Muscle layer of duodenum (tissue), 2 donors: ENCODE data around the gene ACTN2.

ENCODE experiments used
- H3K27ac ChIP-seq: one replicate; pipeline ENCODE4 v1.7.0; 2013; ENCODE audit warnings: mild to moderate bottlenecking, low read length
- H3K27me3 ChIP-seq: one replicate; pipeline ENCODE4 v1.7.0; 2013; ENCODE audit warnings: low read depth, mild to moderate bottlenecking, control low read depth, low read length
- H3K36me3 ChIP-seq, 2 donors: one replicate each; pipeline ENCODE4 v1.7.0; 2013; ENCODE audit warnings: low read length in 2 of 2, control low read depth in 1 of 2, mild to moderate bottlenecking in 1 of 2; ENCODE audit not compliant: insufficient read depth in 2 of 2, control insufficient read depth in 1 of 2
- H3K4me1 ChIP-seq, 2 donors: one replicate each; pipeline ENCODE4 v1.7.0; 2013; ENCODE audit warnings: low read length in 2 of 2, mild to moderate bottlenecking in 2 of 2, control low read depth in 1 of 2, moderate library complexity in 1 of 2; ENCODE audit not compliant: insufficient read depth in 2 of 2, control insufficient read depth in 1 of 2
- H3K4me3 ChIP-seq, 2 donors: one replicate each; pipeline ENCODE4 v1.7.0; 2013; ENCODE audit warnings: low read length in 2 of 2, low read depth in 1 of 2, mild to moderate bottlenecking in 1 of 2
- H3K9me3 ChIP-seq, 2 donors: one replicate each; pipeline ENCODE4 v1.7.0; 2013; ENCODE audit warnings: low read length in 2 of 2, control low read depth in 1 of 2, mild to moderate bottlenecking in 1 of 2; ENCODE audit not compliant: control insufficient read depth in 1 of 2
- donor health status: healthy.

The ACTN2 gene

DNA sequence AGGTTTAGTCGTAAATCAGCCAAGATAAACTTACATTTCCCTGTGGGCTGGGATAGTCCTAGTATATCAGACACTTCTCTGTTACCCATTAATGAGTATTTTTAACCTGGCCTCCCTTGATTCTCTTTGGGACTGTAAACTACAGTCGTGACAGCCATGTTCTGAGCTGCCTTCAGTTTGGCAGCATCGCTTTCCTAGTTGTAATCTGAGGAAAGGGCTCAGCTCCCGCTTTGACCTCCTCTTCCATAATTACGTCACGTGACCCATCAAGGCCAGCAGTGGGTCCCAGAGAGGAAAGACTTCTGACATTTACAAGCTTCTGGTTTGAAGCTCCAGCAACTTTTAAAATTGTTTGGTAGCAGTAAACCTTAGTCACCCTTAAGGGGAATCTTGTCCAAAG lies 74.2 kb downstream of the ACTN2 start:
- H3K36me3 ChIP-seq: no peaks in the 10 kb centered on the region
- H3K4me3 ChIP-seq: no peak overlapping the region
- H3K27ac ChIP-seq: no peak overlapping the region
- H3K4me1 ChIP-seq: no peaks in the 10 kb centered on the region
- H3K27me3 ChIP-seq: no peaks in the 10 kb centered on the region
- H3K9me3 ChIP-seq: no peaks in the 10 kb centered on the region

DNA sequence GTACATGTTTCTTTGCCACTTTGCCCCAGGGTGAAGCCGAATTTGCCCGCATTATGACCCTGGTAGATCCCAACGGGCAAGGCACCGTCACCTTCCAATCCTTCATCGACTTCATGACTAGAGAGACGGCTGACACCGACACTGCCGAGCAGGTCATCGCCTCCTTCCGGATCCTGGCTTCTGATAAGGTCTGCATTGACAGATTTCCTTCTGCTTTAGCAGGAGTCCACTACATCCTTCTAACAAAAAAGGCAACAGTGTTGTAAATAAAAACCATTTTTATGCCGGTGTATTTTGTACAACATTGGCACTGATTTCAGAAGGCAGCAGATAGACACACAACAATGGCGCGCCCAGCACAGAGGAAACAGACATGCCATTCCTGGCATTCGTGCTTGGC lies 74.7 kb downstream of the ACTN2 start:
- Histone ChIP-seq H3K36me3 (no peaks in the 10 kb centered on the region), H3K9me3 (no peaks in the 10 kb centered on the region), H3K27ac (no peak overlapping the region), H3K4me3 (no peak overlapping the region), H3K4me1 (no peaks in the 10 kb centered on the region), H3K27me3 (no peaks in the 10 kb centered on the region)

DNA sequence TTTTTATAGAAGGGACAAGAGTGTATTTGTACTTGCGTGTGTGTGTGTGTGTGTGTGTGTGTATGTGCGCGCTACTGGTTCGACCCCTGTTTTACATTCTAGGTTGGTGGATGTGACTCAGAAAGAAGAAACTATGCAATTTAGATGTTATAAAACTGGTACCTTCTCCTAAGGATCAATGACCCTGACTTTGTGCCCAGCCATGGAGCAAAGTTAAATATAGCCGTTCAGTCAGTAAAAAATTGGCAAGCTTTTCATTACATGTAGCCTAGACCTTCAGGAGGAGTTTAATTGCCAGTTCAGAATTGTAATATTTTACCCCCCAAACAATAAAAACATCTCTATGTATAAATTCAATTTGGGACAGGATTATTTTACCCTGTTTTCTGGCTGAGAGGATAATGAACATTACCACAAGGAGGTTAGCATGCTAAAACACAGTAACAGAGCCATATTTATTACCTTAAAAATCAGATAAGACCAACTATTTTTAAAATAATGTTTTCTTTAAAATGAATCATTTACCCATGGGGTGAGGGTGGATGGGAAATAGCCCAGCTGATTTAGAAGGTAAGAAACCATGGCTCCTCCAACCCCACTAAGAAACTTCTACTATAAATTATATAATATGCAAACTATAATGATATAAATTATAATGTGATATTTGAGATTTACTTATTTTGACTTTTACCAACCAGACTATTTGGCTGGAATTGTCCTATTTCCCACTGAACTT lies 75.3 kb downstream of the ACTN2 start:
- no peak overlapping the region for H3K27ac ChIP-seq
- no peaks in the 10 kb centered on the region for H3K36me3 ChIP-seq
- no peaks in the 10 kb centered on the region for H3K9me3 ChIP-seq
- no peaks in the 10 kb centered on the region for H3K27me3 ChIP-seq
- H3K4me3 ChIP-seq: no peak overlapping the region
- H3K4me1 ChIP-seq: no peaks in the 10 kb centered on the region

DNA sequence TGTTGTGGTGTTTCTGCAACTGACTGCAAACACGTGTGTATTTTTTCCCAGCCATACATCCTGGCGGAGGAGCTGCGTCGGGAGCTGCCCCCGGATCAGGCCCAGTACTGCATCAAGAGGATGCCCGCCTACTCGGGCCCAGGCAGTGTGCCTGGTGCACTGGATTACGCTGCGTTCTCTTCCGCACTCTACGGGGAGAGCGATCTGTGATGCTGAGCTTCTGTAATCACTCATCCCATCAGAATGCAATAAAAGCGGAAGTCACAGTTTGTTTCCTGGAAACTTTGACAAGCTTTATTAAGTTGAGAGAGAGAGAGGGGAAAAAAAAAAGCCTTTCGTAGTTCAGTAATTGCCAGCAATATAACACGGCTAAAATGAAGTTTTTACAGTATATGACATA lies 76.1 kb downstream of the ACTN2 start:
- no peaks in the 10 kb centered on the region for H3K27me3 ChIP-seq
- H3K4me3 ChIP-seq: no peak overlapping the region
- H3K36me3 ChIP-seq: no peaks in the 10 kb centered on the region
- H3K4me1 ChIP-seq: no peaks in the 10 kb centered on the region
- H3K9me3 ChIP-seq: no peaks in the 10 kb centered on the region
- H3K27ac ChIP-seq: no peak overlapping the region

DNA sequence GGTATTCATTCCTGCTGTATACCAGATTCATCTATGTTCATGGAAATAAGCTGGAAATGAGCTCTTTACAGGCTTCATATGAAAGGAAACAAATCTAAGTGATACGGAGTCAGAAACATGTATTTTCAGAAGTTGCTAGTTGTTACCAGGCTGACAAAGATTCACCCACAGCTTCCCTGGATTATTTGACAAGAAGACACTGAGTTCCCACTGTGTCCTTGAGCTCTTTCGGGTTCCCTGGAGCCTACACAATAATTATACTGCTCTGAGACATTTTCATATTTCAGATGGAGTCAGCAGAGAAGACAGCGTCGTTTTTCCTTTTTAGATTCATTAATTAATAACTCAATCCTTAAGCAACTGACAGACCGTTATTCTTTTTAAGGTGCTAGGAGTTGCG lies 79.5 kb downstream of the ACTN2 start:
- no peaks in the 10 kb centered on the region for H3K27me3 ChIP-seq
- H3K9me3 ChIP-seq: no peaks in the 10 kb centered on the region
- no peaks in the 10 kb centered on the region for H3K4me1 ChIP-seq
- no peak overlapping the region for H3K4me3 ChIP-seq
- no peaks in the 10 kb centered on the region for H3K36me3 ChIP-seq
- no peak overlapping the region for H3K27ac ChIP-seq

DNA sequence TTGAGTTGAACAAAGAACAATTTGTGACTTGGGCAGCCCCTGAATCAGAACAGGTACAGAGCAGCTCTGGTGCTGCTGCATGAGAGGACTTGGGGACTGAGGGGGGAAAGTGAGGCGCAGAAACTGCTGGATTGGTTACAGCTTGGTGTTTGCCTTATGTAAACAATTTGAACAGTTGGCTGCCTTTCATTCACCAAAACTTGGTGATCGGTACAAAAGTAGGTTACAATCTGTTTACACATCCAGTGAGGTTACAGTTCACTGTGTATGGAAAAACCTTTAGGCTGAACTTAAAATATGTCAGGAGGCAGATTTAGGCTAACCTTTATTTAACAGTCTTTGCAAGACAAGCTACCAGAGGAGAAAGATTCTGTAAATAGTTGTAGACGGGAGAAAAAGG lies 80.2 kb downstream of the ACTN2 start:
- Histone ChIP-seq H3K9me3 (no peaks in the 10 kb centered on the region), H3K36me3 (no peaks in the 10 kb centered on the region), H3K4me1 (no peaks in the 10 kb centered on the region), H3K27me3 (no peaks in the 10 kb centered on the region), H3K27ac (no peak overlapping the region), H3K4me3 (no peak overlapping the region)

DNA sequence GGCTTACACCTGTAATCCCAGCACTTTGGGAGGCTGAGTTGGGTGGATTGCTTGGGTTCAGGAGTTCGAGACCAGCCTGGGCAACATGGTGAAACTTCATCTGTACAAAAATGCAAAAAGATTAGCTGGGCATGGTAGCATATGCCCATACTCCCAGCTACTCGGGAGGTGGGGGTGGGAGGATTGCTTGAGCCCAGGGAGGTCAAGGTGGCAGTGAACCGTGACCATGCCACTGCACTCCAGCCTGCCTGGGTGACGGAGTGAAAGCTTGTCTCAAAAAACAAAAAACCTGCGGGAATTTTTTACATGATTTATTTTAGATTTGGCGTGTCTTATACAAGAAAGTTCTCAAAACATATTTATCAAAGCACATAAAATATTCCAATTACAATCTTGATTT lies 81.0 kb downstream of the ACTN2 start:
- no peaks in the 10 kb centered on the region for H3K27me3 ChIP-seq
- no peaks in the 10 kb centered on the region for H3K4me1 ChIP-seq
- H3K9me3 ChIP-seq: no peaks in the 10 kb centered on the region
- no peak overlapping the region for H3K27ac ChIP-seq
- no peak overlapping the region for H3K4me3 ChIP-seq
- no peaks in the 10 kb centered on the region for H3K36me3 ChIP-seq

DNA sequence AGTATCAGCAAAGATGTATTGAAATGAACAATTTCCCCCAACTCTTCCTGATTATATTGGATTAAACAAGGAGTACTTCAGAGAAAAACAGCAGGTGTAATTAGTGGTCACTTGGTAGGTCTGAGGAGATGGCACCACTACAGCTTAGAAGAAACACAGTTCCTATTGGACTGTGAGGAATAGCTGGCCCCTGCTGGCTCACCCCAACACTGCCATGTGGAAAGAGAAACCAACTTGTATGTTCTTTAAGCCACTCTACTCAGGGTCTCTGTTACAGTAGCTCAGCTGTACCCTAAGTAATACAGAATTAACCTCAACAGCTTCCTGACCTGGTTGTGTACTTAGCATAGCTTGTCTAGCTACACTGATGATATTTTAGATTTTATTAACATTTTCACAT lies 82.3 kb downstream of the ACTN2 start:
- H3K27ac ChIP-seq: no peak overlapping the region
- no peak overlapping the region for H3K4me3 ChIP-seq
- no peaks in the 10 kb centered on the region for H3K27me3 ChIP-seq
- H3K36me3 ChIP-seq: no peaks in the 10 kb centered on the region
- no peaks in the 10 kb centered on the region for H3K9me3 ChIP-seq
- H3K4me1 ChIP-seq: no peaks in the 10 kb centered on the region

DNA sequence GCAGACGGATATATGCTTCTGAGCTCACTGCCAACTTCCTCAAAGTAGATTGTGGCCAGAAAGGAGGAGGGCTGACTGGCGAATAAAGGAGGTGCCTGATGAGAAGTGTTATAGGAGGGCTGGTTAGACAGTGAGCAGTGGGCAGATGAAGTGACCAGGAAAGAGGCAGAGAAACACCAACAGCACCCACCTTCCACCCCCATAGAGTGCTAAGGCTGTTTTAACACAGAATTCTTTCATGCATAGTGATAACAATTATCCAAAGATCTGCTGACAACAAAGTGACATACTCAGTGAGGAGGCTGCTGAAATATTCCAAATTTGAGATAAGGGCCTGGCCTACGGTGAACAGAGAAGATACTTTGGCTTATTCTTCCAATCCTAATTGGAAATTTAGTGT lies 87.6 kb downstream of the ACTN2 start:
- Histone ChIP-seq H3K27me3 (no peaks in the 10 kb centered on the region), H3K27ac (no peak overlapping the region), H3K9me3 (no peaks in the 10 kb centered on the region), H3K36me3 (no peaks in the 10 kb centered on the region), H3K4me1 (no peaks in the 10 kb centered on the region), H3K4me3 (no peak overlapping the region)

DNA sequence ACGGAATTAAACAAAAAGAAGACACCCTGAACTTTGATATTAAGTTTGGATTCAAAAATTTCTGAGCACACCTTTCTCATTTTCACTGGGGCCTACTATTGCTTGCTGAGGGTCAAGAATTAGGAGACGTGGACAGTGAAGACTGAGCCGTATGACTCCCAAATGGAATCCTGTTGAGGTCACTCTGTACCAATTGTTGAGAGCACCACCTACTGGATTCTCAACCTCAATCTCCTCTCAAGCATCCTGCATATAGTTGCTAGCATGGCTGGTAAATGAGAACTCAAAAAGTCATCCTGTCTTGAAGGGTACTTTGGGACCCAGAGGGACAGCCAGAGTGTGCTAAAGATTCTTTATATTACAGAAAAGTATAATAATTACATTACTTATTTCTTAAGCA lies 88.6 kb downstream of the ACTN2 start:
- no peak overlapping the region for H3K4me3 ChIP-seq
- H3K27ac ChIP-seq: no peak overlapping the region

DNA sequence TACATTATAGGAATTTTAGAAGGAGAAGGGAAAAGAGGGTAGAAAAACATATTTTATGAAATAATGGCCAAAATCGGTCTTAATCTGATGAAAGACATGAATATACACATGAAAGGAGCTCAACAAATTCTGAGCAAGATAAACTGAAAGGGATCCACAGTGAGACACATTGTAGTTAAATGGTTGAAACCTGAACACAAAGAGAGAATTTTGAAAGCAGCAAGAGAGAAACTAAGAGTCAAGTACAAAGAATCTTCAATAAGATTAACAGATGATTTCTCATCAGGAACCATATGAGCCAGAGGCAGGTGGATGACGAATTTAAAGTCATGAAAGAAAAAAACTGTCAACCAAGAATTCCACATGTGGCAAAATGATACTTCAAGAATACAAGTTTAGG lies 93.0 kb downstream of the ACTN2 start:
- Histone ChIP-seq H3K36me3 (no peaks in the 10 kb centered on the region), H3K4me3 (no peak overlapping the region), H3K27me3 (no peaks in the 10 kb centered on the region), H3K9me3 (peaks cover 5 to 8% of the 10 kb centered on the region in 2 donors), H3K4me1 (no peaks in the 10 kb centered on the region), H3K27ac (no peak overlapping the region)

More for the DNA sequence above, 88.6 kb downstream of the ACTN2 start:
- Histone ChIP-seq H3K27me3 (no peaks in the 10 kb centered on the region), H3K9me3 (peaks cover 5 to 8% of the 10 kb centered on the region in 2 donors), H3K36me3 (no peaks in the 10 kb centered on the region), H3K4me1 (no peaks in the 10 kb centered on the region)

DNA sequence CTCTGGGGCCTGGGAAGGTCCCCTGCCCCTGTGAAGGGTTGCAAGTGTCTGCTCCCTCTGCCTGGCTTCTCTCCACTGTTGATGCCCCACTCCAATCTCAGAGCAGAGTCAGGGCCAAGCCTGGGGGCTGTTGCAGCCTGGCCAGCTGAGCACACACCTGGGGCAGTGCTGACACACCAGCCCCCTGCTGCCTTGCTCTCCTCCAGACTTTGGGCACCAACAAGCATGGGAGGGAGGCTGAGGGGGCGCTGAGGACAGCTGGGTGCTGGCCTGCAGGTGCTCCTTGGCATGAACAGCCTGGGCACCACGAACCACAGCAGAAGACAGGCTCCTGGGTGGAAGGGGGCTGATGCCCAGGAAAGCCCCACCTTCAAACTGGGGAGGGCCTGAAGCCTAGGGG lies 99.2 kb downstream of the ACTN2 start:
- H3K27ac ChIP-seq: no peak overlapping the region
- H3K4me3 ChIP-seq: no peak overlapping the region
- H3K36me3 ChIP-seq: no peaks in the 10 kb centered on the region
- H3K27me3 ChIP-seq: no peaks in the 10 kb centered on the region
- no peaks in the 10 kb centered on the region for H3K9me3 ChIP-seq
- no peaks in the 10 kb centered on the region for H3K4me1 ChIP-seq
